Breast epithelium (tissue), 4 donors: ENCODE measurements around the gene USPL1. TPM values are rescaled to one million over a fixed set of nuclear protein-coding genes. Genes with fewer than 3 reads are reported as not detected.

Experiments used
- DNase-seq, 2 donors: peaks; one replicate each; pipeline ENCODE4 v3.0.0-alpha.2; 2019; ENCODE audit warnings: low spot score in 2 of 2
- H3K27ac ChIP-seq, 2 donors: fragments of 200-600 bp; sonication (generic) in 1 of 2; one replicate each; pipeline ENCODE4 v1.5.1; 2016 to 2019; ENCODE audit warnings: mild to moderate bottlenecking in 1 of 2
- H3K27me3 ChIP-seq, 2 donors: fragments of 200-600 bp; sonication (generic) in 1 of 2; one replicate each; pipeline versions ENCODE4 v1.5.1 to v1.6.0; 2017 to 2019; ENCODE audit warnings: control low read depth in 1 of 2, mild to moderate bottlenecking in 1 of 2
- H3K36me3 ChIP-seq: fragments of 200-600 bp; one replicate; pipeline ENCODE4 v1.5.1; 2019
- H3K4me1 ChIP-seq, 2 donors: fragments of 200-600 bp; sonication (generic); one replicate each; pipeline ENCODE4 v1.5.1; 2016 to 2019; ENCODE audit warnings: control low read depth in 1 of 2
- H3K4me3 ChIP-seq, 3 donors: fragments of 200-600 bp; sonication (generic); 1 replicate in 2 of 3; 2 replicates in 1 of 3; pipeline ENCODE4 v1.5.1; 2016 to 2019; ENCODE audit warnings: mild to moderate bottlenecking in 3 of 3, moderate library complexity in 2 of 3
- H3K9me3 ChIP-seq, 2 donors: fragments of 200-600 bp; sonication (generic) in 1 of 2; one replicate each; pipeline ENCODE4 v1.5.1; 2016 to 2019; ENCODE audit warnings: control low read depth in 1 of 2
- POLR2A ChIP-seq: fragments of 450-650 bp; IDR thresholded peaks from one replicate; pipeline ENCODE4 v1.6.1; 2016; ENCODE audit warnings: antibody characterized with exemption, mild to moderate bottlenecking, moderate library complexity
- POLR2AphosphoS5 ChIP-seq, 3 donors: sonication (generic); formaldehyde crosslinking; IDR thresholded peaks; one replicate each; pipeline ENCODE4 v1.6.1; 2017; ENCODE audit warnings: antibody characterized with exemption in 3 of 3
- intact Hi-C: fragments of 100-400 bp; cut with DNase I; formaldehyde crosslinking; loops from one replicate; pipeline ENCODE4 v1.15.1; 2023; ENCODE audit warnings: low total_unique reads
- total RNA-seq, 3 donors: library from RNA; depleted of rRNA; stranded (reverse); fragments of >200 nt; gene quantifications; one replicate each; pipeline ENCODE4 v1.1.0, GENCODE V29; 2016
- TF ChIP-seq, protein P1 (sequence below), 3 donors: fragments of 450-650 bp; IDR thresholded peaks; one replicate each; pipeline ENCODE4 v1.5.1; 2016 to 2017; ENCODE audit warnings: antibody characterized with exemption in 3 of 3, mild to moderate bottlenecking in 3 of 3, moderate library complexity in 3 of 3

USPL1 gene
- total RNA-seq, 3 donors from 2014 or later, result 27.8 to 40.0 (median 28.2) TPM

DNA sequence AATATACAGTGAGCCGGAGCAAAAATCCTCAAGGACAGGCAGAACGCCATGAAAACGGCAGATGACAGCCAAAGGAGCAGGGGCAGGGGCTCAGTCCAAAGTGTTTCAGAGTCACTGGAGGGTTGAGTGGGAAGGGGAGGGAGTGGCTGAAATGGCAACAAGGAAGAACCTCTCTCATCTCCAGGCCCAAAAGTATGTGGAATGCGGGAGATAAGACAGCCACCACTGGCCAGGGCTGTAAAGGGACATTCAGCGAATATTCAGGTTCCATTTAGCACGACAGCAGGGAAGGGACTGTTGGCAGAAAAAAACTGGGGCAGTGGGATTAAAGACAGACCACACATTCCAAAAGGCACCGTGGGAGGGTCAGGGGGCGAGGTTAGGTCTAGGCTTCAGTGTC, 48.4 kb downstream of the USPL1 start:
- TF ChIP-seq POLR2AphosphoS5 (IDR thresholded peaks at IDR 0.05) (no peak), POLR2A (no peak)
- TF ChIP-seq, protein P1, sequence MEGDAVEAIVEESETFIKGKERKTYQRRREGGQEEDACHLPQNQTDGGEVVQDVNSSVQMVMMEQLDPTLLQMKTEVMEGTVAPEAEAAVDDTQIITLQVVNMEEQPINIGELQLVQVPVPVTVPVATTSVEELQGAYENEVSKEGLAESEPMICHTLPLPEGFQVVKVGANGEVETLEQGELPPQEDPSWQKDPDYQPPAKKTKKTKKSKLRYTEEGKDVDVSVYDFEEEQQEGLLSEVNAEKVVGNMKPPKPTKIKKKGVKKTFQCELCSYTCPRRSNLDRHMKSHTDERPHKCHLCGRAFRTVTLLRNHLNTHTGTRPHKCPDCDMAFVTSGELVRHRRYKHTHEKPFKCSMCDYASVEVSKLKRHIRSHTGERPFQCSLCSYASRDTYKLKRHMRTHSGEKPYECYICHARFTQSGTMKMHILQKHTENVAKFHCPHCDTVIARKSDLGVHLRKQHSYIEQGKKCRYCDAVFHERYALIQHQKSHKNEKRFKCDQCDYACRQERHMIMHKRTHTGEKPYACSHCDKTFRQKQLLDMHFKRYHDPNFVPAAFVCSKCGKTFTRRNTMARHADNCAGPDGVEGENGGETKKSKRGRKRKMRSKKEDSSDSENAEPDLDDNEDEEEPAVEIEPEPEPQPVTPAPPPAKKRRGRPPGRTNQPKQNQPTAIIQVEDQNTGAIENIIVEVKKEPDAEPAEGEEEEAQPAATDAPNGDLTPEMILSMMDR (IDR thresholded peaks at IDR 0.05), result no peak
- no peaks in the 10 kb centered on the region for H3K4me1 ChIP-seq
- H3K27me3 ChIP-seq, result no peaks in the 10 kb centered on the region
- no peak for DNase-seq
- intact Hi-C loops, result no loop called here
- no peaks in the 10 kb centered on the region for H3K36me3 ChIP-seq
- no peak overlapping the region for H3K4me3 ChIP-seq
- no peak overlapping the region for H3K27ac ChIP-seq
- H3K9me3 ChIP-seq, result no peaks in the 10 kb centered on the region

DNA sequence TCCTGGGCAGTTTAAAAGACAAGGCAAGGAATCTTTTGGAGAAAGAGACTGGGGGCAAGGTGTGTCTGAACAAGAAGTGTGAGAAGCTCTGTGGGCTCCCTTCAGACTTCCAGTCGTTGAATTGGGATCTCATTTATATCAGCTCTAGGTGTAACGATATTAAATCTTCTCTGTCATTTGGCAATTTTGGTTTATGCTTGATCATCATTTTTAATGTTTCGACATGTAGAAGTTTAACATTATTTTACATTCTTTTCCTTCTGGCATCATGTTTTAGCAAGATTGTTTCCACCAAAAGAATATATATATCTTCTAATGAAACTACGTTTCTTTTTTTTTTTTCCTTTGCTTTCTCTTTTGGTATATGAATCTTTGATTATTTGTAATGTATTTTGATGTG, 49.3 kb downstream of the USPL1 start:
- H3K4me3 ChIP-seq, result no peak overlapping the region
- no peaks in the 10 kb centered on the region for H3K27me3 ChIP-seq
- TF ChIP-seq POLR2A (no peak), POLR2AphosphoS5 (IDR thresholded peaks at IDR 0.05) (no peak)
- TF ChIP-seq, protein P1 (IDR thresholded peaks at IDR 0.05), result no peak
- DNase-seq, result no peak
- H3K27ac ChIP-seq, result no peak overlapping the region
- no peaks in the 10 kb centered on the region for H3K4me1 ChIP-seq
- H3K36me3 ChIP-seq, result no peaks in the 10 kb centered on the region
- H3K9me3 ChIP-seq, result no peaks in the 10 kb centered on the region
- intact Hi-C loops, result no loop called here

DNA sequence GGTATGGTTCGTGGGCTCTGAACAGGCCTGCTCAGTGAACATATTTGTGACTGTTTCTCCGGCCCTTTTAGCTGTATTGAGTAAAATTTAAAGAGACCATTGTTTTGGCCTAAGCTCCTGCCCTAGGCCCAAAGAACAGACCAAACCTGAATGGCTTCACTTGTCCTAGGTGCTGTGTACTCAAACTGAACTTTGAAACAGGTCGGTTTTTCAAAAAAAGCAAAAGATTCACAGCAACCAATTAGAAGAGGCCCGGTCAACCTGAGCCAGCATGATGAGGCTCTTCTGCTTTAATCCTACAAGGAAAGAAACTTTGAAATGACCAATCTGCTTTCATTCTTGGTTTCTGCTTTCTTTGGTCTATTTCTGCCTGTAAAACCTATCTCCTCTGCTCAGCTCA, 50.6 kb downstream of the USPL1 start:
- no peaks in the 10 kb centered on the region for H3K9me3 ChIP-seq
- no peak overlapping the region for H3K4me3 ChIP-seq
- H3K27me3 ChIP-seq, result no peaks in the 10 kb centered on the region
- no peak for DNase-seq
- no peaks in the 10 kb centered on the region for H3K36me3 ChIP-seq
- TF ChIP-seq, protein P1 (IDR thresholded peaks at IDR 0.05), result no peak
- intact Hi-C loops, result no loop called here
- no peaks in the 10 kb centered on the region for H3K4me1 ChIP-seq
- no peak overlapping the region for H3K27ac ChIP-seq

DNA sequence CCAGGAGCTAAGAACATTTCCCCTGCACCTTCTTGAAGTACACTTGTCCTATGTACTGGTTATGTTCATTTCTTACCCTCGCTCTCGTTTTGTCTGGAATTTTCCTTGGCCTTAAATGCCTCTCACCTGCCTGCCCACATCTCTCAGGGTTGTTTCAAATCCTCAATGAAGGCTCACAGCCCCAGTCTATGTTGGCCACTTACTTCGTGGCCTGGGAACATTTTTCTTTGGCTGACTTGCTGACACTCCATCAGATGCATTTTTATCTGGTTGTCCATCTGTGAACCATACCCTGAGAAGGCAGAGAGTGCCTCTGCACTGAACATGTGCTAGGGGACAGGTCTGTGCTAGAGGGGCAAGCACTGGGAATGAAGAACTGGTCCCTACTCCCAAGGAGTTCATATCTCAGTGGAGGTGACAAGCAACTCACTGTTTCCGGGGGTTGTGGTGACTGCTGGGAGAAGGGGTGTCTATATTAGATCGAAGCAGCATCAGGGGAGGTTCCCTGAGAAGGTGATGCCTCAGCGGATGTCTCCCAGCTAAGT, 53.6 kb downstream of the USPL1 start:
- H3K27me3 ChIP-seq, result no peaks in the 10 kb centered on the region
- no peak for DNase-seq
- no peaks in the 10 kb centered on the region for H3K9me3 ChIP-seq
- intact Hi-C loops, result no loop called here
- H3K27ac ChIP-seq, result no peak overlapping the region
- H3K4me3 ChIP-seq, result no peak overlapping the region
- H3K4me1 ChIP-seq, result no peaks in the 10 kb centered on the region
- no peaks in the 10 kb centered on the region for H3K36me3 ChIP-seq
- TF ChIP-seq, protein P1 (IDR thresholded peaks at IDR 0.05), result no peak
- TF ChIP-seq POLR2AphosphoS5 (IDR thresholded peaks at IDR 0.05) (no peak), POLR2A (no peak)

DNA sequence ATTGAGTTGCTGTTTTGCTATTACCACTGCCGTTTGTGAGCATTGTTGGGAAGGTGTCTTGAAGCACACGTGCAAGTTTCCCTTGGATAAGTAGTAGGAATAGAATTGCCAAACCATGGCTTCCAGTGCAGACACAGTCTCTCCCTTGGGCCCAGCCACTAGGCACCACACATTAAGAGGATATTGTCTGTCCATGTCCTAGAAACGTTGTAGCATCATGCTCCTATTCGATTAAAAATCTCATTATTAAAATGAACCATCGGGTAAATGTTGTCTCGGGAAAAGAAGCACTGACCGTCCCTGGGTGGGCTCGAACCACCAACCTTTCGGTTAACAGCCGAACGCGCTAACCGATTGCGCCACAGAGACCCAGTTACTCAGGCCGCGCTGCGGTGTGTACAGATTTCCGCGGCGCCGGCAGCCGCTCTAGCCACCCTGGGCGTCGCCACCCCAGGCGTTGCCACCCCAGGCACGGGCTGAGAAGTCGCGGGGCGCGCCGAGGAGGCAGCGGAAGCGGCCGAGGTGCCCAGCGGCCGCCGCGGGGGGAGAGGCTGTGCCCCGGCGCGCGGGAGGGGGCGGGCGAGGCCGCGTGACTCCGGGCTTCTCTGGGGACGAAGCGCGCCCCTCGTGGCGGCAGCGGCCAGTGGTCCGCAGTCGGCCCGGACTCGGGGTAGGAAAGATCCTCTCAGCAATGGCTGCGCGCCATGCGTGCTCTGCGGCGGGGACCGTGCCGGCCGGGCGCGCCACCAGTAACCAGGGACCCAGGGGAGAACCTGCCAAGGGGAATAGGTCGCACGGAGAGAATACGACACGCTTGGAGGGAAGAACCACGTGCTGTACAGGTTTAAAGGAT, 56.2 kb downstream of the USPL1 start:
- intact Hi-C loops, result no loop called here
- Histone ChIP-seq H3K4me3 (peak overlapping the region; percentile 46 to 73 (median 63)), H3K9me3 (no peaks in the 10 kb centered on the region), H3K27ac (peak overlapping the region; percentile 89 to 91), H3K36me3 (no peaks in the 10 kb centered on the region), H3K27me3 (no peaks in the 10 kb centered on the region), H3K4me1 (no peaks in the 10 kb centered on the region)
- DNase-seq, result peak; percentile 81 to 82
- TF ChIP-seq, protein P1 (IDR thresholded peaks at IDR 0.05), result peak in 2 of 3 donors; percentile 42 to 69
- TF ChIP-seq POLR2A, result no peak
- peak; percentile 62 to 90 (median 84) for TF ChIP-seq POLR2AphosphoS5 (IDR thresholded peaks at IDR 0.05)
